HCT116 (cell line): ENCODE data around the gene SLK. TPM values are rescaled to one million over a fixed set of nuclear protein-coding genes. Genes with fewer than 3 reads are reported as not detected.

Experiments
- ATAC-seq: fragments of 200-7000 bp; cut with Tn5 transposase; 2 replicates; pipeline ENCODE4 v1.9.1; 2020; ENCODE audit warnings: mild to moderate bottlenecking, moderate library complexity
- BruUV-seq: library from RNA; stranded (reverse); fragments of 400-500 nt; replicated peaks from 2 replicates; lab custom pipeline; 2021; lab: Mats Ljungman, UMichigan
- CTCF ChIA-PET: fragments of 300-600 bp; sonication (Branson Sonifier 250); formaldehyde crosslinking; loops from one replicate; lab custom pipeline; 2021; ENCODE audit warnings: antibody characterized with exemption; lab: Charles Lee
- POLR2A ChIA-PET: fragments of 300-600, 350-600 bp; sonication (Branson Sonifier 250); formaldehyde crosslinking; loops from one replicate; lab custom pipeline; 2021; ENCODE audit warnings: antibody characterized with exemption; lab: Charles Lee
- RAD21 ChIA-PET, 2 experiments: fragments of 300-600 bp; sonication (Branson Sonifier 250); formaldehyde crosslinking; loops; one replicate each; lab custom pipeline; 2023; ENCODE audit warnings: low total read pairs in 2 of 2; ENCODE audit not compliant: uncharacterized antibody in 2 of 2, unreplicated experiment in 2 of 2, low non-redundant PET in 1 of 2; lab: Charles Lee
- DNase-seq: peaks from one replicate; pipeline ENCODE4 v3.0.0-alpha.2; 2010; ENCODE audit warnings: low read depth, low spot score
- H2AFZ ChIP-seq: fragments of 200-600 bp; shearing (Covaris generic), sonication (generic); 2 replicates; pipeline ENCODE4 v1.6.1; 2017; ENCODE audit warnings: low read depth, mixed run types, mixed read lengths, antibody characterized with exemption, low read length; ENCODE audit not compliant: poor library complexity, severe bottlenecking
- H3K27ac ChIP-seq: 2 replicates; pipeline ENCODE4 v1.5.1; 2012; ENCODE audit warnings: low read depth, low read length
- H3K27me3 ChIP-seq: fragments of 200-600 bp; sonication (generic); 2 replicates; pipeline ENCODE4 v1.6.1; 2016; ENCODE audit warnings: mixed run types, low read length, mixed read lengths; ENCODE audit not compliant: insufficient read depth
- H3K36me3 ChIP-seq, 2 experiments: fragments of 200-500 bp in 1 of 2; fragments of 200-600 bp in 1 of 2; sonication (Bioruptor generic) in 1 of 2; sonication (generic) in 1 of 2; 2 replicates each; pipeline versions ENCODE4 v1.5.1 to v1.6.1; 2014 to 2016; ENCODE audit warnings: low read length in 2 of 2, inconsistent platforms in 1 of 2, mixed read lengths in 1 of 2, mixed run types in 1 of 2; ENCODE audit not compliant: insufficient read depth in 2 of 2, control insufficient read depth in 1 of 2
- H3K4me1 ChIP-seq, 2 experiments: fragments of 200-600 bp in 1 of 2; sonication (generic) in 1 of 2; 2 replicates each; pipeline versions ENCODE4 v1.5.1 to v1.6.1; 2012 to 2017; ENCODE audit warnings: low read length in 2 of 2, inconsistent platforms in 1 of 2, mild to moderate bottlenecking in 1 of 2, mixed read lengths in 1 of 2, mixed run types in 1 of 2, moderate library complexity in 1 of 2; ENCODE audit not compliant: insufficient read depth in 2 of 2, control insufficient read depth in 1 of 2
- H3K4me2 ChIP-seq: fragments of 200-600 bp; sonication (generic); 2 replicates; pipeline ENCODE4 v1.6.1; 2017; ENCODE audit warnings: mixed run types, low read length, mixed read lengths
- H3K4me3 ChIP-seq, 2 experiments: fragments of 200-600 bp in 1 of 2; sonication (generic) in 1 of 2; replicated peaks in 1 of 2; 2 replicates each; pipeline ENCODE4 v1.5.1; 2011 to 2016; ENCODE audit warnings: low read length in 2 of 2, control low read depth in 1 of 2, low read depth in 1 of 2, mild to moderate bottlenecking in 1 of 2, mixed read lengths in 1 of 2, mixed run types in 1 of 2
- H3K79me2 ChIP-seq: fragments of 200-600 bp; sonication (generic); 2 replicates; pipeline ENCODE4 v1.6.1; 2017; ENCODE audit warnings: mild to moderate bottlenecking, mixed run types, low read length, moderate library complexity, mixed read lengths; ENCODE audit not compliant: insufficient read depth
- H3K9ac ChIP-seq: fragments of 200-600 bp; sonication (generic); 2 replicates; pipeline ENCODE4 v1.6.1; 2016; ENCODE audit warnings: low read length, mixed read lengths
- H3K9me2 ChIP-seq: fragments of 200-600 bp; sonication (generic), shearing (Covaris generic); 2 replicates; pipeline ENCODE4 v1.6.1; 2017; ENCODE audit warnings: mixed run types, mild to moderate bottlenecking, moderate library complexity; ENCODE audit not compliant: insufficient read depth
- H3K9me3 ChIP-seq, 2 experiments: fragments of 200-500 bp in 1 of 2; fragments of 200-600 bp in 1 of 2; sonication (Bioruptor generic) in 1 of 2; sonication (generic) in 1 of 2; 2 replicates each; pipeline ENCODE4 v1.6.1; 2014 to 2017; ENCODE audit warnings: low read length in 2 of 2, mixed read lengths in 2 of 2, inconsistent platforms in 1 of 2, low read depth in 1 of 2, mild to moderate bottlenecking in 1 of 2, mixed run types in 1 of 2, moderate library complexity in 1 of 2; ENCODE audit not compliant: control insufficient read depth in 1 of 2, insufficient read depth in 1 of 2
- H4K20me1 ChIP-seq: fragments of 200-600 bp; sonication (generic), shearing (Covaris generic); 2 replicates; pipeline ENCODE4 v1.6.1; 2017; ENCODE audit warnings: mixed run types, mild to moderate bottlenecking, moderate library complexity; ENCODE audit not compliant: insufficient read depth
- CEBPB ChIP-seq: IDR thresholded peaks from 2 replicates; pipeline ENCODE4 v1.6.1; 2012; ENCODE audit warnings: low read depth
- CTCF ChIP-seq, 3 experiments: fragments of 200-600 bp in 1 of 3; sonication (generic) in 1 of 3; IDR thresholded peaks in 2 of 3; conservative IDR thresholded peaks in 1 of 3; 2 replicates each; pipeline ENCODE4 v1.5.1; 2012 to 2017; ENCODE audit warnings: low read depth in 2 of 3, low read length in 2 of 3, antibody characterized with exemption in 1 of 3, borderline replicate concordance in 1 of 3, control low read depth in 1 of 3, mild to moderate bottlenecking in 1 of 3, mixed read lengths in 1 of 3, mixed run types in 1 of 3, moderate library complexity in 1 of 3; ENCODE audit not compliant: insufficient read depth in 1 of 3
- ELF1 ChIP-seq: IDR thresholded peaks from 2 replicates; pipeline ENCODE4 v1.6.1; 2012; ENCODE audit warnings: low read depth, borderline replicate concordance
- EZH2phosphoT487 ChIP-seq: fragments of 200-600 bp; IDR thresholded peaks from 2 replicates; pipeline ENCODE4 v1.6.1; 2018; ENCODE audit warnings: antibody characterized with exemption, borderline replicate concordance
- JUND ChIP-seq: IDR thresholded peaks from 2 replicates; pipeline ENCODE4 v1.6.1; 2012
- POLR2AphosphoS5 ChIP-seq: IDR thresholded peaks from 2 replicates; pipeline ENCODE4 v1.6.1; 2011; ENCODE audit warnings: mild to moderate bottlenecking, low read depth, low read length, moderate library complexity
- SIN3A ChIP-seq: IDR thresholded peaks from 2 replicates; pipeline ENCODE4 v1.6.1; 2012; ENCODE audit warnings: low read depth
- ZNF274 ChIP-seq: fragments of 200-500 bp; sonication (Bioruptor generic); IDR thresholded peaks from 2 replicates; pipeline ENCODE4 v1.6.1; 2014; ENCODE audit warnings: mild to moderate bottlenecking, low read depth, low read length, inconsistent platforms
- intact Hi-C: fragments of 100-400 bp; cut with micrococcal nuclease; formaldehyde crosslinking; loops from 2 replicates; pipeline ENCODE4 v1.10.0; 2022
- total RNA-seq: library from RNA; stranded (reverse); gene quantifications from one replicate; pipeline ENCODE4 v1.2.1, GENCODE V29; 2021; ENCODE audit not compliant: unreplicated experiment
- TF ChIP-seq, protein P1 (sequence below): IDR thresholded peaks from 2 replicates; pipeline ENCODE4 v1.6.1; 2012; ENCODE audit warnings: low read depth
- TF ChIP-seq, protein P2 (sequence below): IDR thresholded peaks from 2 replicates; pipeline ENCODE4 v1.6.1; 2011; ENCODE audit warnings: mild to moderate bottlenecking, low read length, moderate library complexity; ENCODE audit not compliant: insufficient replicate concordance; ENCODE audit errors: extremely low read depth

SLK gene
- total RNA-seq, 1 experiment from 2014 or later, result 44.2 TPM

GRCh38 chr10:104005172-104005863, 38.4 kb downstream of the SLK start:
- Histone ChIP-seq H2AFZ (no peak overlapping the region), H3K9me3 (no peaks in the 10 kb centered on the region), H4K20me1 (0 out of 2 replicates have a peak, but pooled peaks cover 4% of the 10 kb centered on the region), H3K4me3 (no peak overlapping the region), H3K9me2 (no peaks in the 10 kb centered on the region), H3K4me1 (no peaks in the 10 kb centered on the region), H3K27ac (no peak overlapping the region), H3K4me2 (no peak overlapping the region), H3K27me3 (no peaks in the 10 kb centered on the region), H3K36me3 (peaks cover 41 to 65% of the 10 kb centered on the region in 2 experiments), H3K79me2 (no peaks in the 10 kb centered on the region; the same call in 1 of the 2 replicates), H3K9ac (no peak overlapping the region)
- POLR2A ChIA-PET, result no interaction called here
- DNase-seq (no peak), ATAC-seq (no peak)
- CTCF ChIA-PET, result interaction anchor here (1.3 kb wide), 1 partner anchor 23 kb away, joined by 3 read pairs; no protein-coding TSS in a partner anchor
- RAD21 ChIA-PET, result no interaction called here
- no TSS peak for BruUV-seq
- intact Hi-C loops, result no loop called here
- no peak for TF ChIP-seq CEBPB

GRCh38 chr10:104011904-104012303, 45.0 kb downstream of the SLK start:
- H3K27ac ChIP-seq, result no peak overlapping the region
- DNase-seq (no peak), ATAC-seq (no peak)
- H3K4me1 ChIP-seq, result peaks cover 7 to 24% of the 10 kb centered on the region in 2 experiments; a peak in 3 of 4 replicates
- no TSS peak for BruUV-seq
- intact Hi-C loops, result no loop called here
- ChIA-PET RAD21 (no interaction called here), CTCF (no interaction called here), POLR2A (no interaction called here)
- H2AFZ ChIP-seq, result no peak overlapping the region
- peaks cover 24 to 34% of the 10 kb centered on the region in 2 experiments for H3K36me3 ChIP-seq
- no peak overlapping the region for H3K4me3 ChIP-seq
- no peaks in the 10 kb centered on the region for H3K9me3 ChIP-seq
- no peak overlapping the region for H3K4me2 ChIP-seq
- no peak overlapping the region for H3K9ac ChIP-seq
- H3K27me3 ChIP-seq, result no peaks in the 10 kb centered on the region
- H3K9me2 ChIP-seq, result no peaks in the 10 kb centered on the region
- peaks cover 5% of the 10 kb centered on the region; the same call in 1 of the 2 replicates for H3K79me2 ChIP-seq
- 0 out of 2 replicates have a peak, but pooled peaks cover 5% of the 10 kb centered on the region for H4K20me1 ChIP-seq
- TF ChIP-seq EZH2phosphoT487 (no peak), CEBPB (no peak), JUND (no peak), ELF1 (no peak), SIN3A (no peak), ZNF274 (no peak), CTCF (IDR thresholded peaks at IDR 0.05 in 2 of 3, conservative IDR thresholded peaks at IDR 0.05 in 1 of 3; ENCODE audit: borderline replicate concordance in 1 of 3, insufficient read depth in 1 of 3, low read depth in 2 of 3, low read length in 2 of 3) (no peak), POLR2AphosphoS5 (no peak)
- TF ChIP-seq, protein P1, sequence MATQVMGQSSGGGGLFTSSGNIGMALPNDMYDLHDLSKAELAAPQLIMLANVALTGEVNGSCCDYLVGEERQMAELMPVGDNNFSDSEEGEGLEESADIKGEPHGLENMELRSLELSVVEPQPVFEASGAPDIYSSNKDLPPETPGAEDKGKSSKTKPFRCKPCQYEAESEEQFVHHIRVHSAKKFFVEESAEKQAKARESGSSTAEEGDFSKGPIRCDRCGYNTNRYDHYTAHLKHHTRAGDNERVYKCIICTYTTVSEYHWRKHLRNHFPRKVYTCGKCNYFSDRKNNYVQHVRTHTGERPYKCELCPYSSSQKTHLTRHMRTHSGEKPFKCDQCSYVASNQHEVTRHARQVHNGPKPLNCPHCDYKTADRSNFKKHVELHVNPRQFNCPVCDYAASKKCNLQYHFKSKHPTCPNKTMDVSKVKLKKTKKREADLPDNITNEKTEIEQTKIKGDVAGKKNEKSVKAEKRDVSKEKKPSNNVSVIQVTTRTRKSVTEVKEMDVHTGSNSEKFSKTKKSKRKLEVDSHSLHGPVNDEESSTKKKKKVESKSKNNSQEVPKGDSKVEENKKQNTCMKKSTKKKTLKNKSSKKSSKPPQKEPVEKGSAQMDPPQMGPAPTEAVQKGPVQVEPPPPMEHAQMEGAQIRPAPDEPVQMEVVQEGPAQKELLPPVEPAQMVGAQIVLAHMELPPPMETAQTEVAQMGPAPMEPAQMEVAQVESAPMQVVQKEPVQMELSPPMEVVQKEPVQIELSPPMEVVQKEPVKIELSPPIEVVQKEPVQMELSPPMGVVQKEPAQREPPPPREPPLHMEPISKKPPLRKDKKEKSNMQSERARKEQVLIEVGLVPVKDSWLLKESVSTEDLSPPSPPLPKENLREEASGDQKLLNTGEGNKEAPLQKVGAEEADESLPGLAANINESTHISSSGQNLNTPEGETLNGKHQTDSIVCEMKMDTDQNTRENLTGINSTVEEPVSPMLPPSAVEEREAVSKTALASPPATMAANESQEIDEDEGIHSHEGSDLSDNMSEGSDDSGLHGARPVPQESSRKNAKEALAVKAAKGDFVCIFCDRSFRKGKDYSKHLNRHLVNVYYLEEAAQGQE, result no peak
- TF ChIP-seq, protein P2, sequence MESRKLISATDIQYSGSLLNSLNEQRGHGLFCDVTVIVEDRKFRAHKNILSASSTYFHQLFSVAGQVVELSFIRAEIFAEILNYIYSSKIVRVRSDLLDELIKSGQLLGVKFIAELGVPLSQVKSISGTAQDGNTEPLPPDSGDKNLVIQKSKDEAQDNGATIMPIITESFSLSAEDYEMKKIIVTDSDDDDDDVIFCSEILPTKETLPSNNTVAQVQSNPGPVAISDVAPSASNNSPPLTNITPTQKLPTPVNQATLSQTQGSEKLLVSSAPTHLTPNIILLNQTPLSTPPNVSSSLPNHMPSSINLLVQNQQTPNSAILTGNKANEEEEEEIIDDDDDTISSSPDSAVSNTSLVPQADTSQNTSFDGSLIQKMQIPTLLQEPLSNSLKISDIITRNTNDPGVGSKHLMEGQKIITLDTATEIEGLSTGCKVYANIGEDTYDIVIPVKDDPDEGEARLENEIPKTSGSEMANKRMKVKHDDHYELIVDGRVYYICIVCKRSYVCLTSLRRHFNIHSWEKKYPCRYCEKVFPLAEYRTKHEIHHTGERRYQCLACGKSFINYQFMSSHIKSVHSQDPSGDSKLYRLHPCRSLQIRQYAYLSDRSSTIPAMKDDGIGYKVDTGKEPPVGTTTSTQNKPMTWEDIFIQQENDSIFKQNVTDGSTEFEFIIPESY, result no peak
